IMR-90 (cell line): Measurements from ENCODE around the gene AIF1. TPM values are rescaled to one million over a fixed set of nuclear protein-coding genes. Genes with fewer than 3 reads are reported as not detected.

Source experiments
- ATAC-seq: fragments of 200-7000 bp; cut with Tn5 transposase; 2 replicates; pipeline ENCODE4 v1.9.1; 2020; ENCODE audit warnings: low read depth, mild to moderate bottlenecking, moderate library complexity
- BruUV-seq: library from RNA; stranded (reverse); fragments of 400-500 nt; replicated peaks from 2 replicates; lab custom pipeline; 2021; lab: Mats Ljungman, UMichigan
- CTCF ChIA-PET: fragments of 300-600 bp; formaldehyde crosslinking; extraction: SDS; loops from one replicate; lab custom pipeline; 2021; ENCODE audit warnings: antibody characterized with exemption; lab: Yijun Ruan, JAX
- POLR2A ChIA-PET: fragments of 300-600 bp; sonication (Branson Sonifier 250); formaldehyde crosslinking; loops from one replicate; lab custom pipeline; 2022; ENCODE audit warnings: antibody characterized with exemption; ENCODE audit not compliant: unreplicated experiment; lab: Charles Lee
- DNase-seq: peaks from one replicate; pipeline ENCODE4 v3.0.0; 2013
- H2AFZ ChIP-seq: replicated peaks from 2 replicates; pipeline ENCODE3; 2013; ENCODE audit warnings: low read length, mild to moderate bottlenecking; ENCODE audit not compliant: poor library complexity
- H2AK5ac ChIP-seq: 2 replicates; pipeline ENCODE4 v1.6.1; 2013; ENCODE audit warnings: low read depth, low read length, inconsistent platforms
- H2AK9ac ChIP-seq: replicated peaks from 2 replicates; pipeline ENCODE3; 2013; ENCODE audit warnings: mild to moderate bottlenecking, low read depth, low read length, moderate library complexity; ENCODE audit not compliant: poor library complexity
- H2BK120ac ChIP-seq: 2 replicates; pipeline ENCODE4 v1.6.1; 2013; ENCODE audit warnings: low read depth, low read length, inconsistent platforms
- H2BK15ac ChIP-seq: 3 replicates; pipeline ENCODE4 v1.6.1; 2013; ENCODE audit warnings: low read depth, low read length, inconsistent platforms
- H2BK20ac ChIP-seq: 2 replicates; pipeline ENCODE4 v1.6.1; 2013; ENCODE audit warnings: low read depth, mild to moderate bottlenecking, inconsistent platforms, low read length, moderate library complexity
- H2BK5ac ChIP-seq: 2 replicates; pipeline ENCODE4 v1.6.1; 2013; ENCODE audit warnings: mild to moderate bottlenecking, low read depth, low read length, inconsistent platforms; ENCODE audit not compliant: poor library complexity, severe bottlenecking
- H3K14ac ChIP-seq: replicated peaks from 2 replicates; pipeline ENCODE4 v1.6.1; 2013; ENCODE audit warnings: low read depth, low read length, inconsistent platforms
- H3K18ac ChIP-seq: 2 replicates; pipeline ENCODE4 v1.6.1; 2013; ENCODE audit warnings: low read depth, low read length, control low read depth
- H3K23ac ChIP-seq: 2 replicates; pipeline ENCODE4 v1.6.1; 2013; ENCODE audit warnings: low read depth, low read length, inconsistent platforms
- H3K27ac ChIP-seq: 2 replicates; pipeline ENCODE4 v1.5.1; 2013; ENCODE audit warnings: mild to moderate bottlenecking, control low read depth, low read length; ENCODE audit not compliant: insufficient read depth
- H3K27me3 ChIP-seq: 2 replicates; pipeline ENCODE4 v1.6.1; 2013; ENCODE audit warnings: low read length; ENCODE audit not compliant: control insufficient read depth, insufficient read depth
- H3K36me3 ChIP-seq: 2 replicates; pipeline ENCODE4 v1.6.1; 2013; ENCODE audit warnings: low read length, mixed read lengths; ENCODE audit not compliant: control insufficient read depth, insufficient read depth
- H3K4ac ChIP-seq: 2 replicates; pipeline ENCODE4 v1.6.1; 2013; ENCODE audit warnings: low read depth, low read length, inconsistent platforms
- H3K4me1 ChIP-seq: 2 replicates; pipeline ENCODE4 v1.6.1; 2013; ENCODE audit warnings: low read length, mixed read lengths; ENCODE audit not compliant: control insufficient read depth, insufficient read depth
- H3K4me2 ChIP-seq: 2 replicates; pipeline ENCODE4 v1.6.1; 2013; ENCODE audit warnings: low read depth, mild to moderate bottlenecking, control low read depth, low read length, moderate library complexity
- H3K4me3 ChIP-seq: 2 replicates; pipeline ENCODE4 v1.5.1; 2013; ENCODE audit warnings: low read depth, mild to moderate bottlenecking, control low read depth, low read length, moderate library complexity; ENCODE audit not compliant: insufficient read depth
- H3K56ac ChIP-seq: 2 replicates; pipeline ENCODE4 v1.6.1; 2013; ENCODE audit warnings: low read length, inconsistent platforms; ENCODE audit not compliant: insufficient read depth; ENCODE audit errors: extremely low read depth
- H3K79me1 ChIP-seq, 2 experiments: 2 replicates each; pipeline ENCODE4 v1.6.1; 2013; ENCODE audit warnings: low read length in 2 of 2, inconsistent platforms in 1 of 2, low read depth in 1 of 2
- H3K9ac ChIP-seq: 2 replicates; pipeline ENCODE4 v1.6.1; 2013; ENCODE audit warnings: low read depth, low read length, control low read depth
- H3K9me1 ChIP-seq: 2 replicates; pipeline ENCODE4 v1.6.1; 2013; ENCODE audit warnings: low read length, inconsistent platforms; ENCODE audit not compliant: insufficient read depth
- H3K9me3 ChIP-seq: 2 replicates; pipeline ENCODE4 v1.6.1; 2013; ENCODE audit warnings: low read length; ENCODE audit not compliant: control insufficient read depth, insufficient read depth
- H4K20me1 ChIP-seq: 2 replicates; pipeline ENCODE4 v1.6.1; 2013; ENCODE audit warnings: low read length, inconsistent platforms; ENCODE audit not compliant: insufficient read depth
- H4K5ac ChIP-seq: 2 replicates; pipeline ENCODE4 v1.6.1; 2013; ENCODE audit warnings: mild to moderate bottlenecking, low read depth, low read length, control low read depth
- H4K8ac ChIP-seq, 2 experiments: 2 replicates each; pipeline ENCODE4 v1.6.1; 2013; ENCODE audit warnings: low read depth in 2 of 2, low read length in 2 of 2, control low read depth in 1 of 2, inconsistent platforms in 1 of 2
- H4K91ac ChIP-seq: 2 replicates; pipeline ENCODE4 v1.6.1; 2013; ENCODE audit warnings: low read depth, low read length, inconsistent platforms; ENCODE audit not compliant: insufficient read depth
- CEBPB ChIP-seq: IDR thresholded peaks from 2 replicates; pipeline ENCODE4 v1.6.1; 2012; ENCODE audit warnings: low read depth, low read length, improper control_type of control experiment
- CHD1 ChIP-seq: IDR thresholded peaks from 2 replicates; pipeline ENCODE4 v1.6.1; 2012; ENCODE audit warnings: low read depth, low read length, improper control_type of control experiment
- CTCF ChIP-seq: conservative IDR thresholded peaks from 2 replicates; pipeline ENCODE4 v1.5.1; 2012; ENCODE audit warnings: mild to moderate bottlenecking, low read depth, low read length, improper control_type of control experiment
- ELK1 ChIP-seq: fragments of 150-350 bp; IDR thresholded peaks from 2 replicates; pipeline ENCODE4 v1.6.1; 2016; ENCODE audit warnings: low read depth, mild to moderate bottlenecking, low read length, moderate library complexity, borderline replicate concordance
- FOS ChIP-seq: fragments of 150-350 bp; IDR thresholded peaks from 2 replicates; pipeline ENCODE4 v1.6.1; 2016; ENCODE audit warnings: low read depth, low read length
- MAFK ChIP-seq: IDR thresholded peaks from 2 replicates; pipeline ENCODE4 v1.6.1; 2012; ENCODE audit warnings: low read depth, low read length, improper control_type of control experiment
- MXI1 ChIP-seq: IDR thresholded peaks from 2 replicates; pipeline ENCODE4 v1.6.1; 2012; ENCODE audit warnings: low read depth, mild to moderate bottlenecking, low read length, moderate library complexity, borderline replicate concordance
- NFE2L2 ChIP-seq: fragments of 150-350 bp; IDR thresholded peaks from 2 replicates; pipeline ENCODE4 v1.6.1; 2016; ENCODE audit warnings: low read depth, mild to moderate bottlenecking, low read length
- POLR2A ChIP-seq: IDR thresholded peaks from 2 replicates; pipeline ENCODE4 v1.6.1; 2012; ENCODE audit warnings: mild to moderate bottlenecking, low read depth, low read length
- RAD21 ChIP-seq: IDR thresholded peaks from 2 replicates; pipeline ENCODE4 v1.6.1; 2012; ENCODE audit warnings: low read length, improper control_type of control experiment
- RCOR1 ChIP-seq: IDR thresholded peaks from 2 replicates; pipeline ENCODE4 v1.6.1; 2012; ENCODE audit warnings: mild to moderate bottlenecking, low read length, improper control_type of control experiment; ENCODE audit not compliant: insufficient replicate concordance
- RFX5 ChIP-seq: IDR thresholded peaks from 2 replicates; pipeline ENCODE4 v1.8.0; 2012; ENCODE audit warnings: low read depth, mild to moderate bottlenecking, low read length, moderate library complexity
- SMC3 ChIP-seq: fragments of 150-350 bp; IDR thresholded peaks from 2 replicates; pipeline ENCODE4 v1.6.1; 2016; ENCODE audit warnings: low read depth, mild to moderate bottlenecking, antibody characterized with exemption, low read length, moderate library complexity
- WGBS, 2 experiments: methylation state at CpG; one replicate each; pipeline versions ENCODE4 v1.1.5 to v1.1.7; 2013; ENCODE audit warnings: missing lambda C conversion rate in 2 of 2; ENCODE audit not compliant: insufficient read length in 1 of 2; ENCODE audit errors: extremely low coverage in 2 of 2; 5-methylcytosine and 5-hydroxymethylcytosine counted together
- dilution Hi-C: fragments of 300-500 bp; cut with HindIII; formaldehyde crosslinking; loops from one replicate; pipeline ENCODE4 v1.14.3; 2018; ENCODE audit warnings: low sequenced_read_pairs; ENCODE audit not compliant: unreplicated experiment
- in situ Hi-C: fragments of 300-500 bp; cut with MboI; formaldehyde crosslinking; loops from 3 replicates; pipeline ENCODE4 v1.14.3; 2019; ENCODE audit warnings: low sequenced_read_pairs, inconsistent platforms, mixed read lengths
- intact Hi-C: fragments of 100-400 bp; cut with micrococcal nuclease; formaldehyde crosslinking; loops from 2 replicates; pipeline ENCODE4 v1.10.0; 2022
- polyA plus RNA-seq, 3 experiments: library from polyadenylated mRNA; depleted of rRNA; stranded (reverse); fragments of >200 nt; gene quantifications; 2 replicates each; pipeline ENCODE4 v1.2.3, GENCODE V29; 2012; ENCODE audit warnings: low replicate concordance in 1 of 3
- total RNA-seq: library from RNA; depleted of rRNA; stranded (reverse); fragments of >200 nt; gene quantifications from 2 replicates; pipeline ENCODE4 v1.2.3, GENCODE V29; 2012

AIF1 gene
- total and polyA plus RNA-seq, 2 of the 4 experiments (the other 2 are of a cell fraction) = not detected

DNA sequence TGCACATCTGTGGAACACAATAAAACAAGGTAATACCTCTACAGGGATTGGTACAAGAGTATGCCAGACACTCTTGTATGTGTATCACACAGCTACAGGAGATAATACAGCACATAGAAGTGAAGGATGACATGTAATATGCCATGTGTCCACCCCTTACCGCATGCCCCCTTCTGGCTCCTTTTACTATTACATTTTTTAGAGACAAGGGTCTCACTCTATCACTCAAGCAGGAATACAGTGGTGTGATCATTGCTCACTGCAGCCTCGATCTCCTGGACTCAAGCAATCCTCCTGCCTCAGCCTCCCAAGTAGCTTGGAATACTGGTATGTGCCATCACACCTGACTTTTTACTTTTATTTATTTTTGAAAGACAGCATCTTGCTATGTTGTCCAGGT, 18.0 kb upstream of the AIF1 start:
- no peak overlapping the region for H2BK120ac ChIP-seq
- no peak overlapping the region for H2BK20ac ChIP-seq
- H2AFZ ChIP-seq = no peak overlapping the region
- H3K79me1 ChIP-seq = no peaks in the 10 kb centered on the region
- H4K5ac ChIP-seq = no peak overlapping the region
- no peaks in the 10 kb centered on the region; the same call in 1 of the 2 replicates for H3K27me3 ChIP-seq
- dilution Hi-C loops (no loop called here), in situ Hi-C loops (loop anchor here (5.0 kb wide), 2 partner anchors 50 to 105 kb away; partner anchors contain the start of genes ATP6V1G2 and NFKBIL1), intact Hi-C loops (loop anchor here (5.0 kb wide), 1 partner anchor 200 kb away; no protein-coding TSS in a partner anchor)
- no peaks in the 10 kb centered on the region for H4K20me1 ChIP-seq
- H3K9me1 ChIP-seq = peaks cover 3% of the 10 kb centered on the region; the same call in 1 of the 2 replicates
- H3K4ac ChIP-seq = no peak overlapping the region
- H3K4me2 ChIP-seq = no peak overlapping the region
- H3K23ac ChIP-seq = no peak overlapping the region
- no peak overlapping the region for H3K18ac ChIP-seq
- H3K9ac ChIP-seq = no peak overlapping the region
- H2BK5ac ChIP-seq = no peak overlapping the region
- ATAC-seq (peak; percentile 56; the same call in 1 of the 2 replicates), DNase-seq (peak; percentile 31)
- WGBS, 2 experiments = 20% methylated on average over 2 of the region's 2 CpGs; no CpG with 5 or more reads in 1 of the 2 experiments
- H3K56ac ChIP-seq = no peak overlapping the region
- no peaks in the 10 kb centered on the region for H3K36me3 ChIP-seq
- POLR2A ChIA-PET = interaction anchor here (0.6 kb wide), 1 partner anchor 72 kb away, joined by 4 read pairs; no protein-coding TSS in a partner anchor
- H2AK9ac ChIP-seq = no peak overlapping the region
- H3K4me3 ChIP-seq = no peak overlapping the region
- H4K91ac ChIP-seq = no peak overlapping the region
- H3K14ac ChIP-seq = no peak overlapping the region
- H2BK15ac ChIP-seq = no peak overlapping the region
- CTCF ChIA-PET = interaction anchor here (1.0 to 2.1 kb wide), 2 partner anchors 16 to 51 kb away, joined by 3 to 15 read pairs; partner anchors contain the start of gene ATP6V1G2
- no TSS peak for BruUV-seq
- no peak overlapping the region for H4K8ac ChIP-seq
- H2AK5ac ChIP-seq = no peak overlapping the region
- no peak overlapping the region for H3K27ac ChIP-seq
- no peaks in the 10 kb centered on the region for H3K9me3 ChIP-seq
- H3K4me1 ChIP-seq = no peaks in the 10 kb centered on the region
- TF ChIP-seq RCOR1 (no peak), CTCF (peak; percentile 37), MAFK (no peak), SMC3 (peak; percentile 44), POLR2A (no peak), ELK1 (no peak), RAD21 (peak; percentile 42), NFE2L2 (no peak), FOS (no peak), RFX5 (no peak), CHD1 (no peak), CEBPB (no peak), MXI1 (no peak)
